ENCODE results near the gene ERG.

DNA sequence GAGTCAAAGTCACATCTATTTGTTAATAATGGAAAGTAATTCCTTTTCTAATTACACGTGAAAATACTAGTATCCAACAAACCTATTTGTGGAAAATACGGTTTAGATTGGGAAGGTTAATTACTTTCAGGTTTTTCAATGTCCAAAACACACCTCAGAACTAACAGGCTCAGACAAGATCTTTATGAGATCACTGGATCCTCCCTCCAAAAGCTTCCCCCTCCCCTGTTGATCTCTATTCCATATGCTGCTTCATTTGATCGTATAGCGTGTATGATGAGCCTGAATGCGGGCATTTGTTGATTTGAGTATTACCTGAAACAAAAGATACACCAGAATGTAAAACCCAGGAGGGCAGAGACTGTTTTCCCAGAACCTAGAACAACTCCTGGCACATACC, 26.5 kb downstream of the ERG start:
- TF ChIP-seq, protein P1, sequence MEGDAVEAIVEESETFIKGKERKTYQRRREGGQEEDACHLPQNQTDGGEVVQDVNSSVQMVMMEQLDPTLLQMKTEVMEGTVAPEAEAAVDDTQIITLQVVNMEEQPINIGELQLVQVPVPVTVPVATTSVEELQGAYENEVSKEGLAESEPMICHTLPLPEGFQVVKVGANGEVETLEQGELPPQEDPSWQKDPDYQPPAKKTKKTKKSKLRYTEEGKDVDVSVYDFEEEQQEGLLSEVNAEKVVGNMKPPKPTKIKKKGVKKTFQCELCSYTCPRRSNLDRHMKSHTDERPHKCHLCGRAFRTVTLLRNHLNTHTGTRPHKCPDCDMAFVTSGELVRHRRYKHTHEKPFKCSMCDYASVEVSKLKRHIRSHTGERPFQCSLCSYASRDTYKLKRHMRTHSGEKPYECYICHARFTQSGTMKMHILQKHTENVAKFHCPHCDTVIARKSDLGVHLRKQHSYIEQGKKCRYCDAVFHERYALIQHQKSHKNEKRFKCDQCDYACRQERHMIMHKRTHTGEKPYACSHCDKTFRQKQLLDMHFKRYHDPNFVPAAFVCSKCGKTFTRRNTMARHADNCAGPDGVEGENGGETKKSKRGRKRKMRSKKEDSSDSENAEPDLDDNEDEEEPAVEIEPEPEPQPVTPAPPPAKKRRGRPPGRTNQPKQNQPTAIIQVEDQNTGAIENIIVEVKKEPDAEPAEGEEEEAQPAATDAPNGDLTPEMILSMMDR (IDR thresholded peaks at IDR 0.05): no peak
- TF ChIP-seq POLR2A (IDR thresholded peaks at IDR 0.05): no peak

All from testis (tissue), 2 donors.